ENCODE results near the gene TAS2R1.
"Not testable (repeated sequence)": the region's sequence is repeated elsewhere in the genome, so short reads cannot be mapped to it uniquely, and the experiment has no call there.

Gene TAS2R1

GRCh38 chr5:9622971-9623421 is 7.2 kb downstream of the TAS2R1 start:
- DNase-seq (ENCODE audit: low read depth): peak; percentile 90

GRCh38 chr5:9621379-9621903 is 8.7 kb downstream of the TAS2R1 start:
- DNase-seq (ENCODE audit: low read depth): peak; percentile 22

GRCh38 chr5:9619331-9620092 is 10.6 kb downstream of the TAS2R1 start:
- no peak for DNase-seq (ENCODE audit: low read depth)

- DNase-seq (ENCODE audit: low read depth): no peak
Measured at GRCh38 chr5:9617739-9618504, 12.2 kb downstream of the TAS2R1 start.

- peak; percentile 27 for DNase-seq (ENCODE audit: low read depth)
Measured at GRCh38 chr5:9617221-9617620, 12.9 kb downstream of the TAS2R1 start.

- DNase-seq (ENCODE audit: low read depth): no peak
Measured at GRCh38 chr5:9615331-9615730, 14.8 kb downstream of the TAS2R1 start.

GRCh38 chr5:9613360-9613759 is 16.8 kb downstream of the TAS2R1 start:
- DNase-seq (ENCODE audit: low read depth): no peak

- DNase-seq (ENCODE audit: low read depth): no peak
Measured at GRCh38 chr5:9610969-9611368, 19.2 kb downstream of the TAS2R1 start.

GRCh38 chr5:9610364-9610763 is 19.8 kb downstream of the TAS2R1 start:
- no peak for DNase-seq (ENCODE audit: low read depth)

GRCh38 chr5:9608093-9608492 is 22.1 kb downstream of the TAS2R1 start:
- DNase-seq (ENCODE audit: low read depth): no peak

- peak; percentile 26 for DNase-seq (ENCODE audit: low read depth)
Measured at GRCh38 chr5:9605041-9605838, 24.9 kb downstream of the TAS2R1 start.

- DNase-seq (ENCODE audit: low read depth): peak; percentile 72
Measured at GRCh38 chr5:9604416-9604815, 25.7 kb downstream of the TAS2R1 start.

- no peak for DNase-seq (ENCODE audit: low read depth)
Measured at GRCh38 chr5:9601055-9601739, 29.0 kb downstream of the TAS2R1 start.

GRCh38 chr5:9599391-9599790 is 30.8 kb downstream of the TAS2R1 start:
- DNase-seq (ENCODE audit: low read depth): no peak

GRCh38 chr5:9598329-9598728 is 31.8 kb downstream of the TAS2R1 start:
- not testable (repeated sequence) for DNase-seq (ENCODE audit: low read depth)

- DNase-seq (ENCODE audit: low read depth): not testable (repeated sequence)
Measured at GRCh38 chr5:9597322-9597721, 32.8 kb downstream of the TAS2R1 start.

- DNase-seq (ENCODE audit: low read depth): no peak
Measured at GRCh38 chr5:9596824-9597223, 33.3 kb downstream of the TAS2R1 start.

- DNase-seq (ENCODE audit: low read depth): no peak
Measured at GRCh38 chr5:9596171-9596780, 33.9 kb downstream of the TAS2R1 start.

GRCh38 chr5:9594913-9595312 is 35.2 kb downstream of the TAS2R1 start:
- DNase-seq (ENCODE audit: low read depth): no peak

- DNase-seq (ENCODE audit: low read depth): no peak
Measured at GRCh38 chr5:9589049-9589835, 40.9 kb downstream of the TAS2R1 start.
